Stimulated activated naive CD8-positive, alpha-beta T cell treated with anti-CD3 and anti-CD28 coated beads, Interleukin-15, Interleukin-2, amounts not matched to agents 100 ng/mL and 50 ng/mL, for 24 hours (primary cell): ENCODE measurements around the gene PRMT1.

Experiments
- H3K27ac Mint-ChIP-seq: one replicate; pipeline ENCODE4 v1.8.0; 2021; ENCODE audit warnings: mild to moderate bottlenecking, mixed read lengths
- H3K27me3 Mint-ChIP-seq: one replicate; pipeline ENCODE4 v1.8.0; 2021; ENCODE audit warnings: mixed read lengths
- H3K36me3 Mint-ChIP-seq: one replicate; pipeline ENCODE4 v1.8.0; 2021; ENCODE audit warnings: low read depth, mixed read lengths
- H3K4me1 Mint-ChIP-seq: one replicate; pipeline ENCODE4 v1.8.0; 2021; ENCODE audit warnings: low read depth, mixed read lengths
- H3K4me3 Mint-ChIP-seq: one replicate; pipeline ENCODE4 v1.8.0; 2021; ENCODE audit warnings: mild to moderate bottlenecking, mixed read lengths
- H3K9me3 Mint-ChIP-seq: one replicate; pipeline ENCODE4 v1.8.0; 2021; ENCODE audit warnings: mixed read lengths

PRMT1 gene

GRCh38 chr19:49642492-49643035, 34.5 kb upstream of the PRMT1 start:
- Mint-ChIP-seq H3K27me3 (no peaks in the 10 kb centered on the region), H3K36me3 (peaks cover 6% of the 10 kb centered on the region), H3K27ac (peak overlapping the region; percentile 95), H3K4me3 (peak overlapping the region; percentile 98), H3K9me3 (no peaks in the 10 kb centered on the region), H3K4me1 (peaks cover 52% of the 10 kb centered on the region)

DNA sequence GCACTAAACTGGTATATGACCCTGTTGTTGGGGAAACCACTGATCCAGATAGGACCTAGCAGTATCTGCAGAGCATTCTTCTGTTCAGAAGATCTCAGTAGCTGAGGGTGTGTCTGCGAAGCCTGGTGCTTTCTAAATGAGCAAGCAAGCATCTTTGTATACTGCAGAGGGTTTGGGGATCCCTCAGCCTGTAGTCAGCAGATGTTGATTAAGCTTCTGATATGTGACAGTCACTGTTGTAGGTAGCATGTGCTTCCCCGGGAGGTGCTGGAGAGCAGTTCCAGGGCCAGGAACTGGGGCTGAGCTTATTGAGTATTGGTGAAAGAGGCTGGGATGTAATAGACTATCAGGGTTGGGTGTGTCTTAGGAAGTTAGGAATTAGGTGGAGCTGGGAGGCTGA, 33.6 kb upstream of the PRMT1 start:
- Mint-ChIP-seq H3K27me3 (no peaks in the 10 kb centered on the region), H3K27ac (peak overlapping the region; percentile 95), H3K4me1 (peaks cover 45% of the 10 kb centered on the region), H3K36me3 (peaks cover 6% of the 10 kb centered on the region), H3K9me3 (no peaks in the 10 kb centered on the region), H3K4me3 (peak overlapping the region; percentile 98)

GRCh38 chr19:49645592-49645991, 31.5 kb upstream of the PRMT1 start:
- Mint-ChIP-seq H3K36me3 (peaks cover 14% of the 10 kb centered on the region), H3K4me3 (no peak overlapping the region), H3K27ac (no peak overlapping the region), H3K27me3 (no peaks in the 10 kb centered on the region), H3K9me3 (no peaks in the 10 kb centered on the region), H3K4me1 (peaks cover 34% of the 10 kb centered on the region)

- no peaks in the 10 kb centered on the region for H3K27me3 Mint-ChIP-seq
- no peak overlapping the region for H3K4me3 Mint-ChIP-seq
- peaks cover 14% of the 10 kb centered on the region for H3K36me3 Mint-ChIP-seq
- no peak overlapping the region for H3K27ac Mint-ChIP-seq
- no peaks in the 10 kb centered on the region for H3K9me3 Mint-ChIP-seq
- peaks cover 30% of the 10 kb centered on the region for H3K4me1 Mint-ChIP-seq
These were observed 31.1 kb upstream of the PRMT1 start for GRCh38 chr19:49645995-49646394.

DNA sequence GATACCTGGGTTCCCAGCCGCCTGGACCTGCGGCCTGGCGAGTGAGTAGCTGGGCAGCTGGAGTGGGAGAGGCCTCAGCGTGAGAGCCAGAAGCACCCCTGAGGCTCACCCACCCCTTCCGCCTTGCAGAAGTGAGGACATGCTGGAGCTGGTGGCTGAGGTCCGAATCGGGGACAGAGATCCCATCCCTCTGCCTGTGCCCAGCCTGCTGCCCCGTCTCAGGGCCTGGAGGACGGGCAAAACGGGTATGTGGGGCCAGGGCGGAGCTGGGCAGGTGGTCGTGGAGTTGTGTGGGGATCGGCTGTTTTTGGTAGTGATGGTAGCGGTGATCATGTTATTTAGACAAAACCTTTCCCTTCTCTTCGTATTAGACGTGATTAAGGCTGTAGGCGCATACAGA, 30.5 kb upstream of the PRMT1 start:
- Mint-ChIP-seq H3K4me3 (no peak overlapping the region), H3K27ac (no peak overlapping the region), H3K4me1 (peaks cover 26% of the 10 kb centered on the region), H3K27me3 (no peaks in the 10 kb centered on the region), H3K36me3 (peaks cover 14% of the 10 kb centered on the region), H3K9me3 (no peaks in the 10 kb centered on the region)

DNA sequence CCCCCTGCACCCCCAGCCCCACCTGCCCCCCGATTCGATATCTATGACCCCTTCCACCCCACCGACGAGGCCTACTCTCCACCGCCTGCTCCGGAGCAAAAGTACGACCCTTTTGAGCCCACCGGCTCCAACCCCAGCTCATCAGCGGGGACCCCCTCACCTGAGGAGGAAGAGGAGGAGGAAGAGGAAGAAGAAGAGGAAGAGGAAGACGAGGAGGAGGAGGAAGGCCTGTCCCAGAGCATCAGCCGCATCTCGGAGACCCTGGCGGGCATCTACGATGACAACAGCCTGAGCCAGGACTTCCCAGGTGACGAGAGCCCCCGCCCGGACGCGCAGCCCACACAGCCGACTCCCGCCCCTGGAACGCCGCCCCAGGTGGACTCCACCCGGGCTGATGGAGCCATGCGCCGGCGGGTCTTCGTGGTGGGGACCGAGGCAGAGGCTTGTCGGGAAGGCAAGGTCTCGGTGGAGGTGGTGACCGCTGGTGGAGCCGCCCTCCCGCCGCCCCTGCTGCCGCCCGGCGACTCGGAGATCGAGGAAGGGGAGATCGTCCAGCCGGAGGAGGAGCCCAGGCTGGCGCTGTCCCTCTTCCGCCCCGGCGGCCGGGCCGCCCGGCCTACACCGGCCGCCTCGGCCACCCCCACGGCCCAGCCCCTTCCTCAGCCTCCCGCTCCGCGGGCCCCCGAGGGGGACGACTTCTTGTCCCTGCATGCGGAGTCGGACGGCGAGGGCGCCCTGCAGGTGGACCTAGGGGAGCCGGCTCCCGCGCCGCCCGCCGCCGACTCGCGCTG, 25.8 kb upstream of the PRMT1 start:
- H3K36me3 Mint-ChIP-seq, result peaks cover 25% of the 10 kb centered on the region
- no peaks in the 10 kb centered on the region for H3K9me3 Mint-ChIP-seq
- no peaks in the 10 kb centered on the region for H3K4me1 Mint-ChIP-seq
- no peak overlapping the region for H3K27ac Mint-ChIP-seq
- no peak overlapping the region for H3K4me3 Mint-ChIP-seq
- H3K27me3 Mint-ChIP-seq, result no peaks in the 10 kb centered on the region

DNA sequence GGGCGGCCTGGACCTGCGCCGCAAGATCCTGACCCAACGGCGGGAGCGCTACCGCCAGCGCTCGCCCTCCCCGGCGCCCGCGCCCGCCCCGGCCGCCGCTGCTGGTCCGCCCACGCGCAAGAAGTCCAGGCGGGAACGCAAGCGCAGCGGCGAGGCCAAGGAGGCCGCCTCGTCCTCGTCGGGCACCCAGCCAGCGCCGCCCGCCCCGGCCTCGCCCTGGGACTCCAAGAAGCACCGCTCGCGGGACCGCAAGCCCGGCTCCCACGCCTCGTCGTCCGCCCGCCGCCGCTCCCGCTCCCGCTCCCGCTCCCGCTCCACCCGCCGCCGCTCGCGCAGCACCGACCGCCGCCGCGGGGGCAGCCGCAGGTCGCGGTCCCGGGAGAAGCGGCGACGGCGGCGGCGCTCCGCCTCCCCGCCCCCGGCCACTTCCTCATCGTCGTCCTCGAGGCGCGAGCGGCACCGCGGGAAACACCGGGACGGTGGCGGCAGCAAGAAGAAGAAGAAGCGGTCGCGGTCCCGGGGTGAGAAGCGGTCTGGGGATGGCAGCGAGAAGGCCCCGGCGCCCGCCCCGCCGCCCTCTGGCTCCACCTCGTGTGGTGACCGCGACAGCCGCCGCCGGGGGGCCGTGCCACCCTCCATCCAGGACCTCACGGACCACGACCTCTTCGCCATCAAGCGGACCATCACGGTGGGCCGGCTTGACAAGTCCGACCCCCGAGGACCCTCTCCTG, 25.1 kb upstream of the PRMT1 start:
- Mint-ChIP-seq H3K9me3 (no peaks in the 10 kb centered on the region), H3K27me3 (no peaks in the 10 kb centered on the region), H3K27ac (no peak overlapping the region), H3K4me1 (no peaks in the 10 kb centered on the region), H3K36me3 (peaks cover 26% of the 10 kb centered on the region), H3K4me3 (no peak overlapping the region)

GRCh38 chr19:49652551-49653465, 24.3 kb upstream of the PRMT1 start:
- H3K4me3 Mint-ChIP-seq, result no peak overlapping the region
- no peak overlapping the region for H3K27ac Mint-ChIP-seq
- H3K9me3 Mint-ChIP-seq, result no peaks in the 10 kb centered on the region
- no peaks in the 10 kb centered on the region for H3K4me1 Mint-ChIP-seq
- H3K36me3 Mint-ChIP-seq, result peaks cover 30% of the 10 kb centered on the region
- no peaks in the 10 kb centered on the region for H3K27me3 Mint-ChIP-seq

- no peak overlapping the region for H3K4me3 Mint-ChIP-seq
- no peak overlapping the region for H3K27ac Mint-ChIP-seq
- H3K27me3 Mint-ChIP-seq, result no peaks in the 10 kb centered on the region
- H3K9me3 Mint-ChIP-seq, result no peaks in the 10 kb centered on the region
- H3K4me1 Mint-ChIP-seq, result no peaks in the 10 kb centered on the region
- peaks cover 31% of the 10 kb centered on the region for H3K36me3 Mint-ChIP-seq
These were observed 23.6 kb upstream of the PRMT1 start for GRCh38 chr19:49653466-49653806.

GRCh38 chr19:49654581-49654980, 22.5 kb upstream of the PRMT1 start:
- Mint-ChIP-seq H3K9me3 (no peaks in the 10 kb centered on the region), H3K4me3 (no peak overlapping the region), H3K36me3 (peaks cover 26% of the 10 kb centered on the region), H3K27me3 (no peaks in the 10 kb centered on the region), H3K27ac (no peak overlapping the region), H3K4me1 (no peaks in the 10 kb centered on the region)

DNA sequence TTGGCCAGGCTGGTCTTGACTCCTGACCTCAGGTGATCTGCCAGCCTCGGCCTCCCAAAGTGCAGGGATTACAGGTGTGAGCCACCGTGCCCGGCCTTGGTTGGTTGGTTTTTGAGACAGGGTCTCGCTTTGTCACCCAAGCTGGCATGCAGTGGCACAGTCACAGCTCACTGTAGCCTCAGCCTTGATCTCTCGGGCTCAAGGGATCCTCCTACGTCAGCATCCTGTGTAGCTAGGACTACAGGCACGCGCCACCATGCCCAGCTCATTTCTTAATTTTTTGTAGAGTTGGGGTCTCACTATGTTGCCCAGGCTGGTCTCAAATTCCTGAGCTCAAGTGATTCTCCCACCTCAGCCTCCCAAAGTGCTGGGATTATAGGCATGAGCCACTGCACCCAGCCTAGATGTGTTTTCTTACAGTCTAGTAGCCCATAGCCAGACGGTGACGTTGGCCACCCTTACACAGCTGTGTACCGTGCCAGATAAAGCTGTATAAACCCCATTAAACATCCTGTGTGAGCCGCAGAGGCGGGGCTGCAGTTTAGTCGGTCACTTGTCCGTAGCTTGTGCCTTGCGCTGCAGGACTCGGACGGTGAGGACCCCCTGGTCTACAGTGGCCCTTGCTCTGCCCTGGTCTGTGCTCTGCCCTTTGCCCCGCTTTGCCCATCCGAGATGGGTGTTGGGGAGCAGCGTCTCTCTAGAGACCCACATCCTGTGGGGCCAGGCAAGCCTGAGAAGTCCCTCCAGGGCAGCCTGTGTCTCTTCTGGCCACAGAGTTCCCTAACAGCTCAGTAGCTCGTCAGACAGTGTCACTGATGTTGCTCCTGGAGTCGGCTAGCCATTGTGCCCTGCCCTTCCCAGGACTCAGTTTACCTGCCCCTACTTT, 21.3 kb upstream of the PRMT1 start:
- H3K27ac Mint-ChIP-seq, result no peak overlapping the region
- no peak overlapping the region for H3K4me3 Mint-ChIP-seq
- peaks cover 28% of the 10 kb centered on the region for H3K36me3 Mint-ChIP-seq
- H3K9me3 Mint-ChIP-seq, result no peaks in the 10 kb centered on the region
- no peaks in the 10 kb centered on the region for H3K27me3 Mint-ChIP-seq
- no peaks in the 10 kb centered on the region for H3K4me1 Mint-ChIP-seq

GRCh38 chr19:49656456-49657109, 20.5 kb upstream of the PRMT1 start:
- Mint-ChIP-seq H3K9me3 (no peaks in the 10 kb centered on the region), H3K27ac (no peak overlapping the region), H3K4me3 (no peak overlapping the region), H3K4me1 (no peaks in the 10 kb centered on the region), H3K36me3 (peaks cover 34% of the 10 kb centered on the region), H3K27me3 (no peaks in the 10 kb centered on the region)

DNA sequence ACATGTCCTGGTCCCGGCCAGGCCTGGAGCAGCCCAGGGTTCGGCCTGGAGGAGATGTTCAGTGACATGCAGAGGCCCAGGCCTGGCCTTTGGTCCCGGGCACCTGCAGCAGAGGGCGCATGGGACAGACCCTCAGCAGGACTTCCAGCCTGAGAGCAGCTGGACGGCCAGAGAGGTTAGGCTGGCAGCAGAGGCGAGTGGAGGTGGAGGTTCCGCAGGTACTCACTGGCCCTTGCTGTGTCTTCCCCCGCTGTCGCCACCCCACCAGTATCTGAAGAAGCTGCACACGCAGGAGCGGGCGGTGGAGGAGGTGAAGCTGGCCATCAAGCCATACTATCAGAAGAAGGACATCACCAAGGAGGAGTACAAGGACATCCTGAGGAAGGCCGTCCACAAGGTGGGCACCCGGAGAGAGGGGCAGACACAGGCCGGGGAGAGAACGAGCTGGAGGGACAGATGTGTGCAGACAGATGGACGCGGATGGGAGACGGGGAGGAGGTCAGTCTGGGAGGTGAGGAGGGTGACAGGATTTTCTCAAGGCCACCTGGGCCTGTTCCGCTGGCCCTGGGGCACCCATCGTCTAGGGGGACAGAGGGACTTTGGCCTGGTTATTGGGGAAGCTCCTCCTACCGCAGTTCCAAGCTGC, 19.5 kb upstream of the PRMT1 start:
- Mint-ChIP-seq H3K4me3 (no peak overlapping the region), H3K4me1 (peaks cover 2% of the 10 kb centered on the region), H3K9me3 (no peaks in the 10 kb centered on the region), H3K27ac (no peak overlapping the region), H3K36me3 (peaks cover 41% of the 10 kb centered on the region), H3K27me3 (no peaks in the 10 kb centered on the region)
